Uterus (tissue), 2 donors: Measurements from ENCODE around the gene CD4.

ENCODE experiments used
- POLR2A ChIP-seq, 2 donors: fragments of 450-650 bp; IDR thresholded peaks; one replicate each; pipeline ENCODE4 v1.6.1; 2016; ENCODE audit warnings: antibody characterized with exemption in 2 of 2, mild to moderate bottlenecking in 1 of 2, moderate library complexity in 1 of 2
- TF ChIP-seq, protein P1 (sequence below), 4 experiments: fragments of 200-600 bp in 2 of 4; fragments of 450-650 bp in 2 of 4; sonication (generic) in 2 of 4; IDR thresholded peaks; one replicate each; pipeline ENCODE4 v1.5.1; 2016 to 2019; ENCODE audit warnings: antibody characterized with exemption in 4 of 4, mild to moderate bottlenecking in 2 of 4, moderate library complexity in 1 of 4

- TF ChIP-seq POLR2A (IDR thresholded peaks at IDR 0.05) = no peak
- TF ChIP-seq, protein P1, sequence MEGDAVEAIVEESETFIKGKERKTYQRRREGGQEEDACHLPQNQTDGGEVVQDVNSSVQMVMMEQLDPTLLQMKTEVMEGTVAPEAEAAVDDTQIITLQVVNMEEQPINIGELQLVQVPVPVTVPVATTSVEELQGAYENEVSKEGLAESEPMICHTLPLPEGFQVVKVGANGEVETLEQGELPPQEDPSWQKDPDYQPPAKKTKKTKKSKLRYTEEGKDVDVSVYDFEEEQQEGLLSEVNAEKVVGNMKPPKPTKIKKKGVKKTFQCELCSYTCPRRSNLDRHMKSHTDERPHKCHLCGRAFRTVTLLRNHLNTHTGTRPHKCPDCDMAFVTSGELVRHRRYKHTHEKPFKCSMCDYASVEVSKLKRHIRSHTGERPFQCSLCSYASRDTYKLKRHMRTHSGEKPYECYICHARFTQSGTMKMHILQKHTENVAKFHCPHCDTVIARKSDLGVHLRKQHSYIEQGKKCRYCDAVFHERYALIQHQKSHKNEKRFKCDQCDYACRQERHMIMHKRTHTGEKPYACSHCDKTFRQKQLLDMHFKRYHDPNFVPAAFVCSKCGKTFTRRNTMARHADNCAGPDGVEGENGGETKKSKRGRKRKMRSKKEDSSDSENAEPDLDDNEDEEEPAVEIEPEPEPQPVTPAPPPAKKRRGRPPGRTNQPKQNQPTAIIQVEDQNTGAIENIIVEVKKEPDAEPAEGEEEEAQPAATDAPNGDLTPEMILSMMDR (IDR thresholded peaks at IDR 0.05) = no peak
Measured at GRCh38 chr12:6868211-6869048, 79.1 kb downstream of the CD4 start.
